Daoy (cell line): Measurements from ENCODE around the gene RABEP2. TPM values are rescaled to one million over a fixed set of nuclear protein-coding genes. Genes with fewer than 3 reads are reported as not detected.
"Not testable (repeated sequence)": the region's sequence is repeated elsewhere in the genome, so short reads cannot be mapped to it uniquely, and the experiment has no call there.

Source experiments
- DNase-seq: peaks from one replicate; pipeline ENCODE4 v3.0.0-alpha.2; 2015; ENCODE audit warnings: low read depth
- total RNA-seq: library from RNA; depleted of rRNA; stranded (reverse); fragments of >200 nt; shearing (Covaris generic); gene quantifications from 2 replicates; pipeline ENCODE4 v1.2.3, GENCODE V29; 2014

The RABEP2 gene
- total RNA-seq, 1 experiment from 2014 or later = 30.2 TPM

GRCh38 chr16:28932339-28933141 lies 7.5 kb upstream of the RABEP2 start:
- DNase-seq = no peak

GRCh38 chr16:28931801-28932225 lies 6.8 kb upstream of the RABEP2 start, which contains the start of gene CD19:
Gene CD19, plus strand, starts transcription at chr16:28931971. Its CDS starts 30 bp downstream, at chr16:28932001.
- DNase-seq = no peak

- DNase-seq = no peak
These were observed 5.6 kb upstream of the RABEP2 start for GRCh38 chr16:28930652-28931051.

- no peak for DNase-seq
These were observed 5.2 kb upstream of the RABEP2 start for GRCh38 chr16:28930203-28930602.

GRCh38 chr16:28927815-28928214 lies 2.8 kb upstream of the RABEP2 start:
- no peak for DNase-seq

GRCh38 chr16:28926284-28926683 lies 1.2 kb upstream of the RABEP2 start:
- not testable (repeated sequence) for DNase-seq

GRCh38 chr16:28925386-28926228 lies 569 bp upstream of the RABEP2 start:
- DNase-seq = peak; percentile 80

- no peak for DNase-seq
These were observed 658 bp downstream of the RABEP2 start for GRCh38 chr16:28924399-28924761.

- DNase-seq = no peak
These were observed 1.2 kb downstream of the RABEP2 start for GRCh38 chr16:28923652-28924398.

- DNase-seq = no peak
These were observed 1.8 kb downstream of the RABEP2 start for GRCh38 chr16:28923231-28923587.

- DNase-seq = no peak
These were observed 6.3 kb downstream of the RABEP2 start for GRCh38 chr16:28918698-28919097.

- no peak for DNase-seq
These were observed 7.9 kb downstream of the RABEP2 start for GRCh38 chr16:28917095-28917494.

GRCh38 chr16:28915181-28915580 lies 9.9 kb downstream of the RABEP2 start:
- DNase-seq = no peak

- DNase-seq = no peak
These were observed 10.9 kb downstream of the RABEP2 start for GRCh38 chr16:28913946-28914724.

- DNase-seq = no peak
These were observed 12.5 kb downstream of the RABEP2 start for GRCh38 chr16:28912558-28912957.

GRCh38 chr16:28910086-28911031 lies 14.7 kb downstream of the RABEP2 start:
- DNase-seq = peak; percentile 49

GRCh38 chr16:28905800-28906372 lies 19.2 kb downstream of the RABEP2 start:
- DNase-seq = no peak

GRCh38 chr16:28905229-28905754 lies 19.7 kb downstream of the RABEP2 start:
- no peak for DNase-seq

- no peak for DNase-seq
These were observed 20.2 kb downstream of the RABEP2 start for GRCh38 chr16:28904828-28905227.

GRCh38 chr16:28904363-28904762 lies 20.7 kb downstream of the RABEP2 start:
- DNase-seq = no peak
